ENCODE data around the gene HABP2.

Gene HABP2

DNA sequence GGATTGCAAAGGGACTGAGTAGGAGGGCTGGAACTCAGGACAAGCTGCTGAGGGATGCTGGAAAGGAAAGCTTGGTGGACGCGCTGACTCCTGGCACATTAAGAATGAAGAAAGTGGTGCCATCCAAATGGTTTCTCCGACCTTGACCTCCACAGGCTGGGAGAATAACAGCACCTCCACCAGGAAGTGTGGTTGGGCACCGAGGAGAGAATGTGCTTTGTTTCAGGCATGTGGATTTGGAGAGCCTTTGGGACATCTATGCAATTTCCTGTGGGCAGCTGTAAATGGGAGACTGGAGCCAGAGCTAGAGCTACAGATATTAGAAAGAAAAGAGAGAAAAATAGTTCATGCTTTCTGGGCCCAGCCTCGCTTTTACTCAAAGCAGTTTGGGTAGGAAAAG lies 29.8 kb upstream of the HABP2 start:
- Histone ChIP-seq H3K4me1 (ENCODE audit: insufficient read depth, low read length) (no peaks in the 10 kb centered on the region), H3K36me3 (ENCODE audit: insufficient read depth, low read length) (no peaks in the 10 kb centered on the region), H3K9ac (ENCODE audit: low read depth, low read length) (no peak overlapping the region), H3K4me3 (ENCODE audit: low read depth in 1 of 2, low read length in 2 of 2) (no peak overlapping the region), H3K4me2 (ENCODE audit: insufficient read depth, low read length) (no peak overlapping the region), H3K27ac (ENCODE audit: low read length) (no peak overlapping the region), H4K20me1 (ENCODE audit: insufficient read depth, low read length) (peaks cover 5% of the 10 kb centered on the region), H3K27me3 (ENCODE audit: insufficient read depth, low read length, poor library complexity) (peaks cover 12% of the 10 kb centered on the region), H3K79me2 (ENCODE audit: insufficient read depth, low read length) (no peaks in the 10 kb centered on the region), H2AFZ (ENCODE audit: low read depth, low read length) (no peak overlapping the region), H3K9me3 (ENCODE audit: insufficient read depth, low read length, severe bottlenecking) (no peaks in the 10 kb centered on the region)
- DNase-seq (no peak), ATAC-seq (ENCODE audit: insufficient read depth, low read depth) (no peak)
- TF ChIP-seq EZH2 (IDR thresholded peaks at IDR 0.05; ENCODE audit: borderline replicate concordance, low read depth, low read length, severe bottlenecking), result no peak
- TF ChIP-seq, protein P1, sequence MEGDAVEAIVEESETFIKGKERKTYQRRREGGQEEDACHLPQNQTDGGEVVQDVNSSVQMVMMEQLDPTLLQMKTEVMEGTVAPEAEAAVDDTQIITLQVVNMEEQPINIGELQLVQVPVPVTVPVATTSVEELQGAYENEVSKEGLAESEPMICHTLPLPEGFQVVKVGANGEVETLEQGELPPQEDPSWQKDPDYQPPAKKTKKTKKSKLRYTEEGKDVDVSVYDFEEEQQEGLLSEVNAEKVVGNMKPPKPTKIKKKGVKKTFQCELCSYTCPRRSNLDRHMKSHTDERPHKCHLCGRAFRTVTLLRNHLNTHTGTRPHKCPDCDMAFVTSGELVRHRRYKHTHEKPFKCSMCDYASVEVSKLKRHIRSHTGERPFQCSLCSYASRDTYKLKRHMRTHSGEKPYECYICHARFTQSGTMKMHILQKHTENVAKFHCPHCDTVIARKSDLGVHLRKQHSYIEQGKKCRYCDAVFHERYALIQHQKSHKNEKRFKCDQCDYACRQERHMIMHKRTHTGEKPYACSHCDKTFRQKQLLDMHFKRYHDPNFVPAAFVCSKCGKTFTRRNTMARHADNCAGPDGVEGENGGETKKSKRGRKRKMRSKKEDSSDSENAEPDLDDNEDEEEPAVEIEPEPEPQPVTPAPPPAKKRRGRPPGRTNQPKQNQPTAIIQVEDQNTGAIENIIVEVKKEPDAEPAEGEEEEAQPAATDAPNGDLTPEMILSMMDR (IDR thresholded peaks at IDR 0.05; ENCODE audit: borderline replicate concordance, extremely low read depth, low read length, poor library complexity, severe bottlenecking), result no peak

DNA sequence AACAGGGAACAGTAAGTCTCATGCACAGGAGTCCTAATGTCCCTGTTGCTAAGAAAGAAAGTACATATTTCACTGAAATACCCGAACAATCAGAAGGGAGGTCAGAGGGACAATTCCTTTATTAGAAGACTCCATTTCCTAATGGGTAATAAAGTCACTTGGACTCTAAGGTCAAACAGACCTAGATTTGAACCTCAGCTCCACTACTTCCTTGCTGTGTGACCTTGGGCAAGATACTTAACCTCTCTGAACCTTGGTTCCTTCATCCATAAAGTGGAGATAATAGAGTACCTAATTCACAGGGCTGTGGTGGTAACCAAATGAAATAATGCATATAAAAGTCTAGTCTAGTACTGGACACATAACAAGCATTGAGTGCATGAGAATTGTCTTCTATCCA lies 29.2 kb upstream of the HABP2 start:
- Histone ChIP-seq H3K9me3 (ENCODE audit: insufficient read depth, low read length, severe bottlenecking) (no peaks in the 10 kb centered on the region), H3K27me3 (ENCODE audit: insufficient read depth, low read length, poor library complexity) (peaks cover 8% of the 10 kb centered on the region), H3K4me1 (ENCODE audit: insufficient read depth, low read length) (no peaks in the 10 kb centered on the region), H3K27ac (ENCODE audit: low read length) (no peak overlapping the region), H3K9ac (ENCODE audit: low read depth, low read length) (no peak overlapping the region), H3K4me3 (ENCODE audit: low read depth in 1 of 2, low read length in 2 of 2) (no peak overlapping the region), H3K79me2 (ENCODE audit: insufficient read depth, low read length) (no peaks in the 10 kb centered on the region), H4K20me1 (ENCODE audit: insufficient read depth, low read length) (peaks cover 5% of the 10 kb centered on the region), H2AFZ (ENCODE audit: low read depth, low read length) (no peak overlapping the region), H3K36me3 (ENCODE audit: insufficient read depth, low read length) (no peaks in the 10 kb centered on the region), H3K4me2 (ENCODE audit: insufficient read depth, low read length) (no peak overlapping the region)
- TF ChIP-seq, protein P1 (IDR thresholded peaks at IDR 0.05; ENCODE audit: borderline replicate concordance, extremely low read depth, low read length, poor library complexity, severe bottlenecking), result no peak
- no peak for TF ChIP-seq EZH2 (IDR thresholded peaks at IDR 0.05; ENCODE audit: borderline replicate concordance, low read depth, low read length, severe bottlenecking)
- no peak for ATAC-seq (ENCODE audit: insufficient read depth, low read depth)
- no peak for DNase-seq

DNA sequence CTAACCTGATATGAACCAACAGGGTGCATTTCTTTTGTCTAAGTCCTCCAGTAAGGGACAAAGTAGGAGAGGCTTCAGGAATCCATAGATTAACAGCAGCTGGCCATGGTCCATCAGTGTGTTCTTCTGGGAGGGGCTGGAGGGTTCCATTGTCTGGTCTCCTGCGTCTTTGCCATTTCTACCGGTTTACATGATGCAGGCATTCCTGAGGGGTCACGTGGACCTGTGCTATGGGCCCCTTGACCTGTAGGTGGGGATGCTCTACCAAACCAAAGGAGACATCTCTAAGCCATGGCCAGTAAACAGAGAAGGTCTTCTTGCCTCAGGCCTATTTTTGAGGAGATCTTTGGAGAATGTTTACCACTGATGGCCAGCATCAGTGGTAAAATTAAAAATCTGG lies 28.7 kb upstream of the HABP2 start:
- no peaks in the 10 kb centered on the region for H3K79me2 ChIP-seq (ENCODE audit: insufficient read depth, low read length)
- H3K4me2 ChIP-seq (ENCODE audit: insufficient read depth, low read length), result no peak overlapping the region
- H3K4me1 ChIP-seq (ENCODE audit: insufficient read depth, low read length), result no peaks in the 10 kb centered on the region
- H3K27ac ChIP-seq (ENCODE audit: low read length), result no peak overlapping the region
- no peak for ATAC-seq (ENCODE audit: insufficient read depth, low read depth)
- no peak for TF ChIP-seq EZH2 (IDR thresholded peaks at IDR 0.05; ENCODE audit: borderline replicate concordance, low read depth, low read length, severe bottlenecking)
- TF ChIP-seq, protein P1 (IDR thresholded peaks at IDR 0.05; ENCODE audit: borderline replicate concordance, extremely low read depth, low read length, poor library complexity, severe bottlenecking), result no peak
- H3K27me3 ChIP-seq (ENCODE audit: insufficient read depth, low read length, poor library complexity), result peaks cover 6% of the 10 kb centered on the region
- H3K9ac ChIP-seq (ENCODE audit: low read depth, low read length), result no peak overlapping the region
- peaks cover 5% of the 10 kb centered on the region for H4K20me1 ChIP-seq (ENCODE audit: insufficient read depth, low read length)
- no peaks in the 10 kb centered on the region for H3K36me3 ChIP-seq (ENCODE audit: insufficient read depth, low read length)
- no peak for DNase-seq
- no peak overlapping the region for H2AFZ ChIP-seq (ENCODE audit: low read depth, low read length)
- H3K4me3 ChIP-seq (ENCODE audit: low read depth in 1 of 2, low read length in 2 of 2), result no peak overlapping the region
- H3K9me3 ChIP-seq (ENCODE audit: insufficient read depth, low read length, severe bottlenecking), result no peaks in the 10 kb centered on the region

Data from DND-41 (cell line).